ENCODE results near the gene ZFP14. TPM values are rescaled to one million over a fixed set of nuclear protein-coding genes. Genes with fewer than 3 reads are reported as not detected.

The ZFP14 gene
- total RNA-seq, 1 donor from 2014 or later = 10.4 TPM

- intact Hi-C loops (cut with micrococcal nuclease) = no loop called here
- POLR2A ChIA-PET = interaction anchor here (0.8 kb wide), 1 partner anchor 231 kb away, joined by 4 read pairs; no protein-coding TSS in a partner anchor
- DNase-seq = no peak
- no peak overlapping the region for H3K4me3 Mint-ChIP-seq
- TF ChIP-seq CTCF (IDR thresholded peaks at IDR 0.05) = no peak
- H3K4me1 Mint-ChIP-seq = peaks cover 26% of the 10 kb centered on the region
- peaks cover 32% of the 10 kb centered on the region for H3K36me3 Mint-ChIP-seq (ENCODE audit: low read depth)
- no peak for ATAC-seq (ENCODE audit: low read depth)
- H3K27ac Mint-ChIP-seq = no peak overlapping the region
- no peaks in the 10 kb centered on the region for H3K27me3 Mint-ChIP-seq
- peaks cover 7% of the 10 kb centered on the region for H3K9me3 Mint-ChIP-seq
- CTCF ChIA-PET = no interaction called here
Measured at GRCh38 chr19:36373638-36374156, 5.3 kb downstream of the ZFP14 start.

DNA sequence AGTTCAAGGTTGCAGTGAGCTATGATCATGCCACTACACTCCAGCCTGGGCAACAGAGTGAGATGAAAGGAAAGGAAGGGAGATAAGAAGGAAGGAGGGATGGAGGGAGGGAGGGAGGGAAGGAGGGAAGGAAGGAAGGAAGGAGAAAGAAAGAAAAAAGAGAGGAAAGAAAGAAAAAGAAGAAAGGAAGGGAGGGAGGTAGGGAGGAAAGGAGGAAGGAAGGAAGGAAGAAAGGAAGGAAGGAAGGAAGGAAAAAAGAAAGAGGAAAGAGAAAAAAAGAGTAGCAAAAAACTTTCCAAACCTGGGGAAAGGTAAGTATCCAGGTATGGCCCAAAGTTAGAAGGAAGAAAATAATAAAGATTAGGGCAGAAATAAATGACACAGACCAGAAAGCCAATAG lies 7.1 kb downstream of the ZFP14 start:
- Mint-ChIP-seq H3K36me3 (ENCODE audit: low read depth) (peaks cover 50% of the 10 kb centered on the region), H3K4me1 (peaks cover 11% of the 10 kb centered on the region), H3K27ac (no peak overlapping the region), H3K27me3 (no peaks in the 10 kb centered on the region), H3K4me3 (no peak overlapping the region), H3K9me3 (peaks cover 7% of the 10 kb centered on the region)
- TF ChIP-seq CTCF (IDR thresholded peaks at IDR 0.05) = no peak
- CTCF ChIA-PET = no interaction called here
- DNase-seq = no peak
- intact Hi-C loops (cut with micrococcal nuclease) = no loop called here
- POLR2A ChIA-PET = no interaction called here
- no peak for ATAC-seq (ENCODE audit: low read depth)

- Mint-ChIP-seq H3K36me3 (ENCODE audit: low read depth) (peaks cover 85% of the 10 kb centered on the region), H3K4me1 (no peaks in the 10 kb centered on the region), H3K27me3 (no peaks in the 10 kb centered on the region), H3K9me3 (no peaks in the 10 kb centered on the region), H3K27ac (no peak overlapping the region), H3K4me3 (no peak overlapping the region)
- no peak for ATAC-seq (ENCODE audit: low read depth)
- ChIA-PET CTCF (no interaction called here), POLR2A (no interaction called here)
- no peak for TF ChIP-seq CTCF (IDR thresholded peaks at IDR 0.05)
- no peak for DNase-seq
- intact Hi-C loops (cut with micrococcal nuclease) = no loop called here
Measured at GRCh38 chr19:36363845-36364244, 15.2 kb downstream of the ZFP14 start.

DNA sequence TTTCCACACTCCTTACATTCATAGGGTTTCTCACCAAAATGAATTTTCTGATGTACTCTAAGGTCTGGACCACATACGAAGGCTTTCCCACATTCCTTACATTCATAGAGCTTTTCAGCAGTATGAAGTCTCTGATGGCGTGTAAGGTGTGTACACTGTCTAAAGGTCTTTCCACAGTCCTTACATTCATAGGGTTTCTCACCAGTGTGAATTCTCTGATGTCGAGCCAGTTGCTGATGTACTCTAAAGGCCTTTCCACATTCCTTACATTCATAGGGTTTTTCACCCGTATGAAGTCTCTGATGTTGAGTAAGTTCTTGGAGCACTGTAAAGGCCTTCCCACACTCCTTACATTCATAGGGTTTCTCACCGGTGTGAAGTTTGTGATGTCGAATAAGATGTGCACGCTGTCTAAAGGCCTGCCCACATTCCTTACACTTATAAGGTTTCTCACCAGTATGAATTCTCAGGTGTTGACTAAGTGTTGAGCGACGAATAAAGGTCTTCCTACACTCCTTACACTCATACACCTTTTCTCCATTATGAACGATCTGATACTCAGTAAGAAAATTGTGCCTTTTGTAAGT lies 38.1 kb downstream of the ZFP14 start:
- ATAC-seq (ENCODE audit: low read depth) = no peak

More for the DNA sequence above, 38.1 kb downstream of the ZFP14 start:
- no peak for DNase-seq
- H3K36me3 Mint-ChIP-seq (ENCODE audit: low read depth) = peaks cover 78% of the 10 kb centered on the region
- CTCF ChIA-PET = no interaction called here
- H3K9me3 Mint-ChIP-seq = peaks cover 53% of the 10 kb centered on the region
- intact Hi-C loops (cut with micrococcal nuclease) = no loop called here
- no peaks in the 10 kb centered on the region for H3K4me1 Mint-ChIP-seq
- TF ChIP-seq CTCF (IDR thresholded peaks at IDR 0.05) = no peak
- POLR2A ChIA-PET = no interaction called here
- H3K27ac Mint-ChIP-seq = no peak overlapping the region
- no peaks in the 10 kb centered on the region for H3K27me3 Mint-ChIP-seq
- H3K4me3 Mint-ChIP-seq = no peak overlapping the region
